Glomerular endothelial cell (primary cell): ENCODE data around the gene GABRR1. TPM values are rescaled to one million over a fixed set of nuclear protein-coding genes. Genes with fewer than 3 reads are reported as not detected.

ENCODE experiments used
- DNase-seq: peaks from one replicate; pipeline ENCODE4 v3.0.0-alpha.2; 2011; ENCODE audit warnings: low read depth, low spot score; ENCODE audit errors: extremely low read depth
- total RNA-seq: library from RNA; depleted of rRNA; stranded (reverse); fragments of >200 nt; gene quantifications from 2 replicates; pipeline ENCODE4 v1.2.3, GENCODE V29; 2015

GABRR1 gene
- total RNA-seq, 1 donor from 2014 or later = not detected

- no peak for DNase-seq
These were observed 747 bp downstream of the GABRR1 start for GRCh38 chr6:89216411-89216810.

GRCh38 chr6:89215391-89215790 is 1.8 kb downstream of the GABRR1 start:
- no peak for DNase-seq

- no peak for DNase-seq
These were observed 3.0 kb downstream of the GABRR1 start for GRCh38 chr6:89214197-89214596.

- DNase-seq = no peak
These were observed 4.7 kb downstream of the GABRR1 start for GRCh38 chr6:89212472-89212871.

- DNase-seq = no peak
These were observed 7.7 kb downstream of the GABRR1 start for GRCh38 chr6:89209457-89209856.

GRCh38 chr6:89208551-89208950 is 8.6 kb downstream of the GABRR1 start:
- DNase-seq = no peak

GRCh38 chr6:89205819-89206218 is 11.3 kb downstream of the GABRR1 start:
- no peak for DNase-seq

- DNase-seq = no peak
These were observed 13.1 kb downstream of the GABRR1 start for GRCh38 chr6:89204096-89204495.

GRCh38 chr6:89200706-89201215 is 16.4 kb downstream of the GABRR1 start:
- DNase-seq = no peak

GRCh38 chr6:89199579-89199978 is 17.6 kb downstream of the GABRR1 start:
- DNase-seq = no peak

GRCh38 chr6:89198235-89198634 is 18.9 kb downstream of the GABRR1 start:
- no peak for DNase-seq

GRCh38 chr6:89197141-89197540 is 20.0 kb downstream of the GABRR1 start:
- no peak for DNase-seq

- no peak for DNase-seq
These were observed 22.6 kb downstream of the GABRR1 start for GRCh38 chr6:89194559-89194958.

GRCh38 chr6:89190741-89191140 is 26.4 kb downstream of the GABRR1 start:
- no peak for DNase-seq

- DNase-seq = no peak
These were observed 29.7 kb downstream of the GABRR1 start for GRCh38 chr6:89187504-89187903.

- no peak for DNase-seq
These were observed 30.4 kb downstream of the GABRR1 start for GRCh38 chr6:89186762-89187161.

- DNase-seq = no peak
These were observed 32.8 kb downstream of the GABRR1 start for GRCh38 chr6:89184344-89184743.

- no peak for DNase-seq
These were observed 33.9 kb downstream of the GABRR1 start for GRCh38 chr6:89183294-89183693.

- DNase-seq = no peak
These were observed 36.2 kb downstream of the GABRR1 start for GRCh38 chr6:89180971-89181370.

GRCh38 chr6:89180112-89180511 is 37.0 kb downstream of the GABRR1 start:
- no peak for DNase-seq

GRCh38 chr6:89173634-89174033 is 43.5 kb downstream of the GABRR1 start:
- DNase-seq = no peak

GRCh38 chr6:89172131-89172530 is 45.0 kb downstream of the GABRR1 start:
- DNase-seq = no peak

GRCh38 chr6:89162047-89162371 is 55.1 kb downstream of the GABRR1 start:
- DNase-seq = no peak
